ENCODE measurements around the gene HDAC4. TPM values are rescaled to one million over a fixed set of nuclear protein-coding genes. Genes with fewer than 3 reads are reported as not detected.

Gene HDAC4
- total and polyA plus RNA-seq, 2 experiments from 2014 or later, result 9.3 to 10.8 TPM

DNA sequence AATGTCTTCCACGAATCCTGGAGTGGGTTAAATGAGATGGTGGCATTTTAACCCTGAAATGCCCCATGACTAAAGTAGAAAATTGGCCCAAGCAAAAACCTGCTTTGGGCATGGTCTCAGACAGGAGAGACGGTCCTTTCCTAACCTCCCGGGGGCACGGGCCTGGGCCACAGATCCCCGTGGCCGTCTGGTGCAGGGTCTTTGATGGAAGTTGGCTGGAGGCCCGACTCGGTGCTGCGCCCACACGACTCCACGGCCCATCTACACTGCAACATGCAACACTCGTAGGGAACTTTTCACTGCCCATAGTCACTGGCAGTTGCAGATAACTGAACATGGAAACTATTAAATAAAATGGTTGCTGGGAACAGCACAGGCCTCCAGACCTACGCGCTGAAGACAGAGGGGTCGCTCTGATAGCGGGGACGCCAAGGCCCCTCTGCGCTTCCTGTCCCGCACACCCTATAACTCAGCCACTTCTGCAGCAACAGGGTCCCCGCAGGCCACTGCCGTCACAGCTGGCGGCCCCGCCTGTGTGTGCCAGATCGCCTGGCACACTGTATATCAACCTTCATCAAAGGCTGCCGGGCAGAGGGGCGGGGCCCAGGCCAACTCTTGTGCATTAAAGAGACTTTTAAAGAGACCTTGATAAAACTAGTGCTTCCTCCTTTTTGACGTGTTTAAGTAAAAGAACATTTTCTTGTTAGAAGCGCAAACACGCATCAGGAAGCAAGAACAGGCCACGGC, 338.8 kb downstream of the HDAC4 start:
- Histone ChIP-seq H3K27ac (no peak overlapping the region), H3K36me3 (replicated peaks; ENCODE audit: insufficient read depth, low read depth) (no peaks in the 10 kb centered on the region), H3K9me2 (replicated peaks; ENCODE audit: insufficient read depth) (no peaks in the 10 kb centered on the region), H3K27me3 (no peaks in the 10 kb centered on the region), H3K4me1 (ENCODE audit: insufficient read depth) (no peaks in the 10 kb centered on the region), H3K4me3 (no peak overlapping the region), H3K9me3 (ENCODE audit: low read depth) (no peaks in the 10 kb centered on the region), H2AFZ (no peak overlapping the region), H3K79me2 (no peaks in the 10 kb centered on the region), H3K4me2 (no peak overlapping the region), H4K20me1 (ENCODE audit: insufficient read depth, poor library complexity, severe bottlenecking) (no peaks in the 10 kb centered on the region)
- 77% methylated on average over 30 of the region's 30 CpGs for WGBS (ENCODE audit: low lambda C conversion rate, missing lambda C conversion rate)
- no peak for DNase-seq (ENCODE audit: low spot score)
- no peak for TF ChIP-seq EZH2phosphoT487 (IDR thresholded peaks at IDR 0.05; ENCODE audit: low read depth, severe bottlenecking, unreplicated experiment)
- no peak for TF ChIP-seq EZH2 (IDR thresholded peaks at IDR 0.05; ENCODE audit: borderline replicate concordance)
- TF ChIP-seq, protein P1, sequence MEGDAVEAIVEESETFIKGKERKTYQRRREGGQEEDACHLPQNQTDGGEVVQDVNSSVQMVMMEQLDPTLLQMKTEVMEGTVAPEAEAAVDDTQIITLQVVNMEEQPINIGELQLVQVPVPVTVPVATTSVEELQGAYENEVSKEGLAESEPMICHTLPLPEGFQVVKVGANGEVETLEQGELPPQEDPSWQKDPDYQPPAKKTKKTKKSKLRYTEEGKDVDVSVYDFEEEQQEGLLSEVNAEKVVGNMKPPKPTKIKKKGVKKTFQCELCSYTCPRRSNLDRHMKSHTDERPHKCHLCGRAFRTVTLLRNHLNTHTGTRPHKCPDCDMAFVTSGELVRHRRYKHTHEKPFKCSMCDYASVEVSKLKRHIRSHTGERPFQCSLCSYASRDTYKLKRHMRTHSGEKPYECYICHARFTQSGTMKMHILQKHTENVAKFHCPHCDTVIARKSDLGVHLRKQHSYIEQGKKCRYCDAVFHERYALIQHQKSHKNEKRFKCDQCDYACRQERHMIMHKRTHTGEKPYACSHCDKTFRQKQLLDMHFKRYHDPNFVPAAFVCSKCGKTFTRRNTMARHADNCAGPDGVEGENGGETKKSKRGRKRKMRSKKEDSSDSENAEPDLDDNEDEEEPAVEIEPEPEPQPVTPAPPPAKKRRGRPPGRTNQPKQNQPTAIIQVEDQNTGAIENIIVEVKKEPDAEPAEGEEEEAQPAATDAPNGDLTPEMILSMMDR (IDR thresholded peaks at IDR 0.05; ENCODE audit: poor library complexity), result no peak

DNA sequence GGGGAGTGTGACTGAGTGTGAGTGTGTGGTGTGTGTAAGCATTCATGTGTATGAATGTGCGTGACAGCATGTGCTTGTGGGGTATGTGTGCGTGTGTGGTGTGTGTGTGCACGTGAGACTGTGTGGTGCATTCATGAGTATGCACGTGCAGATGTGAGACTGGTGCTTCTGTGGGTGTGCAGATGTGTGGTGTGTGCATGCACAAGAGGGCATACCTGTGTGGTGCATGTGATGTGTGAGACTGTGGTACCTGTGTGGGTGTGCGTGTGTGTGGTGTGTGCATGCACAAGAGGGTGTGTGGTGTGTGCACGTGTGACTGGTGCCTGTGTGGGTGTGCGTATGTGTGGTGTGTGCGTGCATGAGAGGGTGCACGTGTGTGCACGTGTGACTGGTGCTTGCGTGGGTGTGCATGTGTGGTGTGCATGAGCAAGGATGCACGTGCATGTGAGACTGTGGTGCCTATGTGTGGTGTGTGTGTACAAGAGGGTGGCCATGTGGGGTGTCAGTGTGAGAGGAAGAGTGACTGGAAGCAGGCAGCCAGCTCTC, 339.6 kb downstream of the HDAC4 start:
- Histone ChIP-seq H3K79me2 (no peaks in the 10 kb centered on the region), H3K27ac (no peak overlapping the region), H3K27me3 (no peaks in the 10 kb centered on the region), H2AFZ (no peak overlapping the region), H4K20me1 (ENCODE audit: insufficient read depth, poor library complexity, severe bottlenecking) (no peaks in the 10 kb centered on the region), H3K4me3 (no peak overlapping the region), H3K9me3 (ENCODE audit: low read depth) (no peaks in the 10 kb centered on the region), H3K4me1 (ENCODE audit: insufficient read depth) (no peaks in the 10 kb centered on the region), H3K4me2 (no peak overlapping the region), H3K9me2 (replicated peaks; ENCODE audit: insufficient read depth) (no peaks in the 10 kb centered on the region), H3K36me3 (replicated peaks; ENCODE audit: insufficient read depth, low read depth) (no peaks in the 10 kb centered on the region)
- TF ChIP-seq EZH2 (IDR thresholded peaks at IDR 0.05; ENCODE audit: borderline replicate concordance), result no peak
- TF ChIP-seq, protein P1 (IDR thresholded peaks at IDR 0.05; ENCODE audit: poor library complexity), result no peak
- no peak for TF ChIP-seq EZH2phosphoT487 (IDR thresholded peaks at IDR 0.05; ENCODE audit: low read depth, severe bottlenecking, unreplicated experiment)
- DNase-seq (ENCODE audit: low spot score), result no peak
- 96% methylated on average over 12 of the region's 12 CpGs for WGBS (ENCODE audit: low lambda C conversion rate, missing lambda C conversion rate)

DNA sequence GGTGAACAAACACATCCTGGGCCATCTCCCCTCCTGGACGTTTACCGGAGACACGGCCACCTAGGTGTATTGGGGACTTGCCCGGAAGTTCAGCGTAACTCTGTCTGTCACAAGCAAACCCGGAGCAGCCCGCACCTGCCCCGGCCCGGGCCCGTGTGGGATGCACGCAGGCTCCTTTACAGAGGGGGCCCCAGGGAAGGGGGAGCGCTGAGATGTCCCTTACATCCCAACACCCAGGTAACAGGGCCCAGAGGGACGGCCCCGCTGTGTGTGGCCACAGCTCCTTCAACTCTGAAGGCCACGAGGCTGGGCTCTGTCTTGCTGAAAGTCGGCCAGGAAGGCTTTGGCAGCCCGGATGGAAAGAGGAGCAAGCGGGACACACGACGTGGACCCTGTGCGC, 340.1 kb downstream of the HDAC4 start:
- Histone ChIP-seq H4K20me1 (ENCODE audit: insufficient read depth, poor library complexity, severe bottlenecking) (no peaks in the 10 kb centered on the region), H3K9me2 (replicated peaks; ENCODE audit: insufficient read depth) (no peaks in the 10 kb centered on the region), H3K36me3 (replicated peaks; ENCODE audit: insufficient read depth, low read depth) (no peaks in the 10 kb centered on the region), H3K4me2 (no peak overlapping the region), H3K27ac (no peak overlapping the region), H3K4me3 (no peak overlapping the region), H2AFZ (no peak overlapping the region), H3K27me3 (no peaks in the 10 kb centered on the region), H3K79me2 (no peaks in the 10 kb centered on the region), H3K9me3 (ENCODE audit: low read depth) (no peaks in the 10 kb centered on the region), H3K4me1 (ENCODE audit: insufficient read depth) (no peaks in the 10 kb centered on the region)
- no peak for DNase-seq (ENCODE audit: low spot score)
- 95% methylated on average over 21 of the region's 21 CpGs for WGBS (ENCODE audit: low lambda C conversion rate, missing lambda C conversion rate)
- TF ChIP-seq EZH2 (IDR thresholded peaks at IDR 0.05; ENCODE audit: borderline replicate concordance) (no peak), EZH2phosphoT487 (IDR thresholded peaks at IDR 0.05; ENCODE audit: low read depth, severe bottlenecking, unreplicated experiment) (no peak)
- TF ChIP-seq, protein P1 (IDR thresholded peaks at IDR 0.05; ENCODE audit: poor library complexity), result no peak
